Esophagus squamous epithelium (tissue), 4 donors: ENCODE results near the gene CD83.

Source experiments
- CTCF ChIP-seq, 6 experiments: fragments of 450-650 bp in 4 of 6; fragments of 200-600 bp in 2 of 6; sonication (generic) in 2 of 6; IDR thresholded peaks; one replicate each; pipeline ENCODE4 v1.5.1; 2016 to 2019; ENCODE audit warnings: antibody characterized with exemption in 6 of 6, mild to moderate bottlenecking in 4 of 6, moderate library complexity in 4 of 6
- POLR2A ChIP-seq, 4 donors: fragments of 450-650 bp; IDR thresholded peaks; one replicate each; pipeline ENCODE4 v1.6.1; 2017; ENCODE audit warnings: antibody characterized with exemption in 4 of 4, mild to moderate bottlenecking in 4 of 4, moderate library complexity in 3 of 4

- TF ChIP-seq CTCF (IDR thresholded peaks at IDR 0.05): no peak
- no peak for TF ChIP-seq POLR2A (IDR thresholded peaks at IDR 0.05)
Observed at GRCh38 chr6:14088600-14089192, 28.9 kb upstream of the CD83 start.
